Breast epithelium (tissue), 4 donors: Measurements from ENCODE around the gene ZNF646. TPM values are rescaled to one million over a fixed set of nuclear protein-coding genes. Genes with fewer than 3 reads are reported as not detected.

Experiments used
- DNase-seq, 2 donors: peaks; one replicate each; pipeline ENCODE4 v3.0.0-alpha.2; 2019; ENCODE audit warnings: low spot score in 2 of 2
- H3K27ac ChIP-seq, 2 donors: fragments of 200-600 bp; sonication (generic) in 1 of 2; one replicate each; pipeline ENCODE4 v1.5.1; 2016 to 2019; ENCODE audit warnings: mild to moderate bottlenecking in 1 of 2
- H3K27me3 ChIP-seq, 2 donors: fragments of 200-600 bp; sonication (generic) in 1 of 2; one replicate each; pipeline versions ENCODE4 v1.5.1 to v1.6.0; 2017 to 2019; ENCODE audit warnings: control low read depth in 1 of 2, mild to moderate bottlenecking in 1 of 2
- H3K36me3 ChIP-seq: fragments of 200-600 bp; one replicate; pipeline ENCODE4 v1.5.1; 2019
- H3K4me1 ChIP-seq, 2 donors: fragments of 200-600 bp; sonication (generic); one replicate each; pipeline ENCODE4 v1.5.1; 2016 to 2019; ENCODE audit warnings: control low read depth in 1 of 2
- H3K4me3 ChIP-seq, 3 donors: fragments of 200-600 bp; sonication (generic); 1 replicate in 2 of 3; 2 replicates in 1 of 3; pipeline ENCODE4 v1.5.1; 2016 to 2019; ENCODE audit warnings: mild to moderate bottlenecking in 3 of 3, moderate library complexity in 2 of 3
- H3K9me3 ChIP-seq, 2 donors: fragments of 200-600 bp; sonication (generic) in 1 of 2; one replicate each; pipeline ENCODE4 v1.5.1; 2016 to 2019; ENCODE audit warnings: control low read depth in 1 of 2
- POLR2A ChIP-seq: fragments of 450-650 bp; IDR thresholded peaks from one replicate; pipeline ENCODE4 v1.6.1; 2016; ENCODE audit warnings: antibody characterized with exemption, mild to moderate bottlenecking, moderate library complexity
- POLR2AphosphoS5 ChIP-seq, 3 donors: sonication (generic); formaldehyde crosslinking; IDR thresholded peaks; one replicate each; pipeline ENCODE4 v1.6.1; 2017; ENCODE audit warnings: antibody characterized with exemption in 3 of 3
- intact Hi-C: fragments of 100-400 bp; cut with DNase I; formaldehyde crosslinking; loops from one replicate; pipeline ENCODE4 v1.15.1; 2023; ENCODE audit warnings: low total_unique reads
- total RNA-seq, 3 donors: library from RNA; depleted of rRNA; stranded (reverse); fragments of >200 nt; gene quantifications; one replicate each; pipeline ENCODE4 v1.1.0, GENCODE V29; 2016
- TF ChIP-seq, protein P1 (sequence below), 3 donors: fragments of 450-650 bp; IDR thresholded peaks; one replicate each; pipeline ENCODE4 v1.5.1; 2016 to 2017; ENCODE audit warnings: antibody characterized with exemption in 3 of 3, mild to moderate bottlenecking in 3 of 3, moderate library complexity in 3 of 3

Gene ZNF646
- total RNA-seq, 3 donors from 2014 or later, result 12.5 to 17.3 (median 13.1) TPM

DNA sequence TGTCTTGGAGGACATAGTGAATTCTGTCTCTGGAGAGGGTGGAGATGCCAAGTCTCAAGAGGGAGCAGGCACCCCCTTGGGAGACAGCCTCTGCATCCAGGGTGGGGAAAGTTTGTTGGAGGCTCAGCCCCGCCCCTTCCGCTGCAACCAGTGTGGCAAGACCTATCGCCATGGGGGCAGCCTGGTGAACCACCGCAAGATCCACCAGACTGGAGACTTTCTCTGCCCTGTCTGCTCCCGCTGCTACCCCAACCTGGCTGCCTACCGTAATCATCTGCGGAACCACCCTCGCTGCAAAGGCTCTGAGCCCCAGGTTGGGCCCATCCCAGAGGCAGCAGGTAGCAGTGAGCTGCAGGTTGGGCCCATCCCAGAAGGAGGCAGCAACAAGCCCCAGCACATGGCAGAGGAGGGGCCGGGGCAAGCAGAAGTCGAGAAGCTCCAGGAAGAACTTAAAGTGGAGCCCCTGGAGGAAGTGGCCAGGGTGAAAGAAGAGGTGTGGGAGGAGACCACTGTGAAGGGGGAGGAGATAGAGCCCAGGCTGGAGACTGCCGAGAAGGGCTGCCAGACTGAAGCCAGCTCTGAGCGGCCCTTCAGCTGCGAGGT is 5.2 kb downstream of the ZNF646 start:
- no peaks in the 10 kb centered on the region for H3K36me3 ChIP-seq
- intact Hi-C loops, result no loop called here

DNA sequence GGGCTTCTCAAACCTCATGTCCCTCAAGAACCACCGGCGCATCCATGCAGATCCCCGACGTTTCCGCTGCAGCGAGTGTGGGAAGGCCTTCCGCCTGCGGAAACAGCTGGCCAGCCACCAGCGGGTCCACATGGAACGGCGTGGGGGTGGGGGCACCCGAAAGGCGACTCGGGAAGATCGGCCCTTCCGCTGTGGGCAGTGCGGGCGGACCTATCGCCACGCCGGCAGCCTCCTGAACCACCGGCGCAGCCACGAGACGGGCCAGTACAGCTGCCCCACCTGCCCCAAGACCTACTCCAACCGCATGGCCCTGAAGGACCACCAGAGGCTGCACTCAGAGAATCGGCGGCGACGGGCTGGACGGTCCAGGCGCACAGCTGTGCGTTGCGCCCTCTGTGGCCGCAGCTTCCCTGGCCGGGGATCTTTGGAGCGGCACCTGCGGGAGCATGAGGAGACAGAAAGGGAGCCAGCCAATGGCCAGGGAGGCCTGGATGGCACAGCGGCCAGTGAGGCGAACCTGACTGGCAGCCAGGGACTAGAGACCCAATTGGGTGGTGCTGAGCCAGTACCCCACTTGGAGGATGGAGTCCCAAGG is 5.9 kb downstream of the ZNF646 start:
- no peak overlapping the region for H3K27ac ChIP-seq
- no peaks in the 10 kb centered on the region for H3K4me1 ChIP-seq
- H3K4me3 ChIP-seq, result no peak overlapping the region
- no peaks in the 10 kb centered on the region for H3K9me3 ChIP-seq
- DNase-seq, result no peak
- intact Hi-C loops, result no loop called here
- H3K27me3 ChIP-seq, result no peaks in the 10 kb centered on the region
- TF ChIP-seq POLR2AphosphoS5 (IDR thresholded peaks at IDR 0.05), result no peak
- TF ChIP-seq, protein P1, sequence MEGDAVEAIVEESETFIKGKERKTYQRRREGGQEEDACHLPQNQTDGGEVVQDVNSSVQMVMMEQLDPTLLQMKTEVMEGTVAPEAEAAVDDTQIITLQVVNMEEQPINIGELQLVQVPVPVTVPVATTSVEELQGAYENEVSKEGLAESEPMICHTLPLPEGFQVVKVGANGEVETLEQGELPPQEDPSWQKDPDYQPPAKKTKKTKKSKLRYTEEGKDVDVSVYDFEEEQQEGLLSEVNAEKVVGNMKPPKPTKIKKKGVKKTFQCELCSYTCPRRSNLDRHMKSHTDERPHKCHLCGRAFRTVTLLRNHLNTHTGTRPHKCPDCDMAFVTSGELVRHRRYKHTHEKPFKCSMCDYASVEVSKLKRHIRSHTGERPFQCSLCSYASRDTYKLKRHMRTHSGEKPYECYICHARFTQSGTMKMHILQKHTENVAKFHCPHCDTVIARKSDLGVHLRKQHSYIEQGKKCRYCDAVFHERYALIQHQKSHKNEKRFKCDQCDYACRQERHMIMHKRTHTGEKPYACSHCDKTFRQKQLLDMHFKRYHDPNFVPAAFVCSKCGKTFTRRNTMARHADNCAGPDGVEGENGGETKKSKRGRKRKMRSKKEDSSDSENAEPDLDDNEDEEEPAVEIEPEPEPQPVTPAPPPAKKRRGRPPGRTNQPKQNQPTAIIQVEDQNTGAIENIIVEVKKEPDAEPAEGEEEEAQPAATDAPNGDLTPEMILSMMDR (IDR thresholded peaks at IDR 0.05), result no peak
- H3K36me3 ChIP-seq, result no peaks in the 10 kb centered on the region

More for the DNA sequence above, 5.2 kb downstream of the ZNF646 start:
- Histone ChIP-seq H3K4me1 (no peaks in the 10 kb centered on the region), H3K27ac (no peak overlapping the region), H3K4me3 (no peak overlapping the region), H3K27me3 (no peaks in the 10 kb centered on the region), H3K9me3 (no peaks in the 10 kb centered on the region)
- no peak for DNase-seq
- TF ChIP-seq, protein P1 (IDR thresholded peaks at IDR 0.05), result no peak
- TF ChIP-seq POLR2A, result no peak
- no peak for TF ChIP-seq POLR2AphosphoS5 (IDR thresholded peaks at IDR 0.05)

DNA sequence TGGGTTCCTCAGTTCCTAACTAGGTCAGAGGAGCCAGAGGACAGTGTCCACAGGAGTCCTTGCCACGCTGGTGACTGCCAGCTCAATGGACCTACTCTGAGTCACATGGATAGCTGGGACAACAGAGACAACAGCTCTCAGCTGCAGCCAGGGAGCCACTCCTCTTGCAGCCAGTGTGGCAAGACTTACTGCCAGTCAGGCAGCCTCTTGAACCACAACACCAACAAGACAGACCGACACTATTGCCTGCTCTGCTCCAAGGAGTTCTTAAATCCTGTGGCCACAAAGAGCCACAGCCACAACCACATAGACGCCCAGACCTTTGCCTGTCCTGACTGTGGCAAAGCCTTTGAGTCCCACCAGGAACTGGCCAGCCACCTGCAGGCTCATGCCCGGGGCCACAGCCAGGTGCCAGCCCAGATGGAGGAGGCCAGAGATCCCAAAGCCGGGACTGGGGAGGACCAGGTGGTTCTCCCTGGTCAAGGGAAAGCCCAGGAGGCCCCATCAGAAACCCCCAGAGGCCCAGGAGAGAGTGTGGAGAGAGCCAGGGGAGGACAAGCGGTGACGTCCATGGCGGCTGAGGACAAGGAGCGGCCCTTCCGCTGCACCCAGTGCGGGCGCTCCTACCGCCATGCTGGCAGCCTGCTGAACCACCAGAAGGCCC is 6.7 kb downstream of the ZNF646 start:
- H3K36me3 ChIP-seq, result no peaks in the 10 kb centered on the region

DNA sequence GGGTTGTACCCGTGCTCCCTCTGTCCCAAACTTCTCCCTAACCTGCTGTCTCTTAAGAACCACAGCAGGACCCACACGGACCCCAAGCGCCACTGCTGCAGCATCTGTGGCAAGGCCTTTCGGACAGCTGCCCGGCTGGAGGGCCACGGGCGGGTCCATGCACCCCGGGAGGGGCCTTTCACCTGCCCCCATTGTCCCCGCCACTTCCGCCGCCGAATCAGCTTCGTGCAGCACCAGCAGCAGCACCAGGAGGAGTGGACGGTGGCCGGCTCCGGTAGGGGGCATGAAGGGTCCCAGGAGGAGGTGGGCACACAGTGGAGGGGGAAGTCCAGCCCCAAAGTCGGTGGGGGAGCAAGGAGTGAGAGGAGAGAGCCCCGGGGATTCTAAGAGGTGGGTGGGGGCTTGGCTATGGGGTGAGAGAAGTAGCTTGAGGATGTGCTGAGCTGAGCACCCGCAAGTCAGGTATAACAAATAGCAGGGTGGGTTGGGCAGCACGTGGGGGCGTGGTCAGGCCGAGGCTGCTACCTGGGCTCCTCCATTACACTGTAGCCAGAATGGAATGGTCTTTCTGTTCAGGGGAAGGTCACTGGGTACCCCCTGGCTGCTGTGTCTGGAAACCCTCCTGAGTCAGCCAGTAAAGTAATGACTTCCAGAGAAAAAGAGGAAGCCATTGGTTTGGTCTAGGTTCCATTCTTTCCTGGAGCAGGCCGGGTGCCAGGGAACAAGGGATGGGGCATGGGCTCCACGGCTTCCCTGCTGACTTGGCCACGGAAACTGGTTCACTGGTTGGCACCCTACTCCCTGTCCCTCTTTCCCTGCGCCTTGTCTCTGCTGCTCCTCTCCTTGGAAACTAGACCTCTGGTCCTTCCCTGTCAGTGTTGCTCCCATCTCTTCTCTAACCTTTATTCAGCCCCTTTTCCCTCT is 7.5 kb downstream of the ZNF646 start:
- DNase-seq, result no peak
- TF ChIP-seq POLR2A (no peak), POLR2AphosphoS5 (IDR thresholded peaks at IDR 0.05) (no peak)
- TF ChIP-seq, protein P1 (IDR thresholded peaks at IDR 0.05), result no peak
- intact Hi-C loops, result no loop called here
- Histone ChIP-seq H3K27me3 (no peaks in the 10 kb centered on the region), H3K9me3 (no peaks in the 10 kb centered on the region), H3K4me1 (no peaks in the 10 kb centered on the region), H3K27ac (no peak overlapping the region), H3K4me3 (no peak overlapping the region), H3K36me3 (no peaks in the 10 kb centered on the region)

More for the DNA sequence above, 6.7 kb downstream of the ZNF646 start:
- Histone ChIP-seq H3K9me3 (no peaks in the 10 kb centered on the region), H3K27me3 (no peaks in the 10 kb centered on the region), H3K27ac (no peak overlapping the region), H3K4me1 (no peaks in the 10 kb centered on the region), H3K4me3 (no peak overlapping the region)
- intact Hi-C loops, result no loop called here
- TF ChIP-seq, protein P1 (IDR thresholded peaks at IDR 0.05), result no peak
- TF ChIP-seq POLR2AphosphoS5 (IDR thresholded peaks at IDR 0.05) (no peak), POLR2A (no peak)
- no peak for DNase-seq
